ENCODE measurements around the gene TMEM271. TPM values are rescaled to one million over a fixed set of nuclear protein-coding genes. Genes with fewer than 3 reads are reported as not detected.
A peak's percentile ranks its signal among the peaks of the same experiment; 100 is the strongest.

Gene TMEM271
- total RNA-seq, 1 donor from 2014 or later, result 0.26 TPM

- H3K4me3 Mint-ChIP-seq, result no peak overlapping the region
- no peak for DNase-seq (ENCODE audit: low read depth, low spot score)
- H3K4me1 Mint-ChIP-seq, result peaks cover 15% of the 10 kb centered on the region
- no peak for TF ChIP-seq CTCF (conservative IDR thresholded peaks at IDR 0.05)
- H3K36me3 Mint-ChIP-seq (ENCODE audit: low read depth), result peaks cover 6% of the 10 kb centered on the region
- H3K27me3 Mint-ChIP-seq (ENCODE audit: low read depth), result no peaks in the 10 kb centered on the region
- H3K9me3 Mint-ChIP-seq, result no peaks in the 10 kb centered on the region
- H3K27ac Mint-ChIP-seq (ENCODE audit: unreplicated experiment), result no peak overlapping the region
Measured at GRCh38 chr4:534101-534575, 42.0 kb downstream of the TMEM271 start.

GRCh38 chr4:533318-534100 lies 42.6 kb downstream of the TMEM271 start:
- no peak for DNase-seq (ENCODE audit: low read depth, low spot score)
- no peaks in the 10 kb centered on the region for H3K9me3 Mint-ChIP-seq
- peaks cover 15% of the 10 kb centered on the region for H3K4me1 Mint-ChIP-seq
- H3K36me3 Mint-ChIP-seq (ENCODE audit: low read depth), result peaks cover 6% of the 10 kb centered on the region
- H3K4me3 Mint-ChIP-seq, result no peak overlapping the region
- no peak overlapping the region for H3K27ac Mint-ChIP-seq (ENCODE audit: unreplicated experiment)
- TF ChIP-seq CTCF (conservative IDR thresholded peaks at IDR 0.05), result no peak
- H3K27me3 Mint-ChIP-seq (ENCODE audit: low read depth), result no peaks in the 10 kb centered on the region

- no peak for TF ChIP-seq CTCF (conservative IDR thresholded peaks at IDR 0.05)
- no peak overlapping the region for H3K4me3 Mint-ChIP-seq
- H3K27me3 Mint-ChIP-seq (ENCODE audit: low read depth), result no peaks in the 10 kb centered on the region
- peaks cover 6% of the 10 kb centered on the region for H3K36me3 Mint-ChIP-seq (ENCODE audit: low read depth)
- no peaks in the 10 kb centered on the region for H3K9me3 Mint-ChIP-seq
- peaks cover 15% of the 10 kb centered on the region for H3K4me1 Mint-ChIP-seq
- H3K27ac Mint-ChIP-seq (ENCODE audit: unreplicated experiment), result no peak overlapping the region
- DNase-seq (ENCODE audit: low read depth, low spot score), result no peak
Measured at GRCh38 chr4:532588-533317, 43.3 kb downstream of the TMEM271 start.

- Mint-ChIP-seq H3K27ac (ENCODE audit: unreplicated experiment) (peak overlapping the region; percentile 72), H3K9me3 (no peaks in the 10 kb centered on the region), H3K4me1 (peaks cover 15% of the 10 kb centered on the region), H3K4me3 (no peak overlapping the region), H3K27me3 (ENCODE audit: low read depth) (no peaks in the 10 kb centered on the region), H3K36me3 (ENCODE audit: low read depth) (peaks cover 6% of the 10 kb centered on the region)
- no peak for DNase-seq (ENCODE audit: low read depth, low spot score)
- no peak for TF ChIP-seq CTCF (conservative IDR thresholded peaks at IDR 0.05)
Measured at GRCh38 chr4:531721-532565, 44.2 kb downstream of the TMEM271 start.

GRCh38 chr4:531076-531475 lies 45.0 kb downstream of the TMEM271 start:
- no peak for DNase-seq (ENCODE audit: low read depth, low spot score)
- TF ChIP-seq CTCF (conservative IDR thresholded peaks at IDR 0.05), result no peak
- no peaks in the 10 kb centered on the region for H3K9me3 Mint-ChIP-seq
- H3K27me3 Mint-ChIP-seq (ENCODE audit: low read depth), result no peaks in the 10 kb centered on the region
- H3K4me3 Mint-ChIP-seq, result no peak overlapping the region
- H3K27ac Mint-ChIP-seq (ENCODE audit: unreplicated experiment), result no peak overlapping the region
- peaks cover 6% of the 10 kb centered on the region for H3K36me3 Mint-ChIP-seq (ENCODE audit: low read depth)
- peaks cover 15% of the 10 kb centered on the region for H3K4me1 Mint-ChIP-seq
